ENCODE measurements around the gene CYP1A2. TPM values are rescaled to one million over a fixed set of nuclear protein-coding genes. Genes with fewer than 3 reads are reported as not detected.

CYP1A2 gene
- total and polyA plus RNA-seq, 4 experiments from 2014 or later = not detected

DNA sequence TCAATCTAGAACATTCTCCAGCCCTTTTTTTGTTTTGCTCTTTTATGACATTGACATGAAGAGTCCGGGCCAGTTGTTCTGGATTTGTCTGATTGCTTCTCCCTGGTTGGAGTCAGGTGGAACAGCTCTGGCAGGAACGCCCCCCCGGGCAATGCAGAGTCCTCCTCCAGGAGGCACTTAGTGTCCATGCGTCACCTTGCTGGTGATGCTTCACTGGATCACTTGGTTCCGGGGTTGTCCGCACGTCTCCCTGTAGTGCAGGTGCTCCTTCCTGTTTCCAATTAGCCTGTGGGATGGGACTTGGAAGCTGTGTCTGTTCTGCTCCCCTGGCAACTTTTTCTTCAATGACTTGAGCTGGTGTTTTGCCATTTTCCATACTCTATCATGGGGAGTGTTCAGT is 43.0 kb downstream of the CYP1A2 start:
- Histone ChIP-seq H3K4me3 (ENCODE audit: low read length in 2 of 2) (peak overlapping the region in 1 of 2 donors; percentile 17), H3K4me1 (ENCODE audit: insufficient read depth, low read length) (peaks cover 99% of the 10 kb centered on the region), H3K27me3 (ENCODE audit: insufficient read depth, low read length) (no peaks in the 10 kb centered on the region), H3K36me3 (ENCODE audit: insufficient read depth, low read length) (peaks cover 11% of the 10 kb centered on the region), H3K9me3 (ENCODE audit: control insufficient read depth in 1 of 2, low read length in 2 of 2) (no peaks in the 10 kb centered on the region), H3K27ac (ENCODE audit: low read depth, low read length) (peak overlapping the region; percentile 56)
- no peak for DNase-seq
- Mint-ChIP-seq H3K36me3 (peaks cover 15 to 49% of the 10 kb centered on the region in 2 donors), H3K27ac (peak overlapping the region; percentile 82 to 99 (median 93)), H3K27me3 (no peaks in the 10 kb centered on the region), H3K4me1 (peaks cover 56 to 96% (median 82%) of the 10 kb centered on the region in 4 donors), H3K4me3 (peak overlapping the region in 7 of 8 donors; percentile 70 to 96 (median 75)), H3K9me3 (no peaks in the 10 kb centered on the region)
- ChIA-PET CTCF (ENCODE audit: partially characterized antibody) (interaction anchor here (1.0 to 36.4 kb wide), 6 partner anchors 3 to 174 kb away, joined by 3 to 1908 read pairs (median 46); partner anchors contain the start of genes CSK, LMAN1L and RPP25), POLR2A (ENCODE audit: partially characterized antibody) (interaction anchor here (0.8 to 24.9 kb wide), 4 partner anchors 2 to 110 kb away, joined by 3 to 1342 read pairs (median 694); partner anchors contain the start of gene CSK)
- intact Hi-C loops (cut with micrococcal nuclease) = no loop called here

DNA sequence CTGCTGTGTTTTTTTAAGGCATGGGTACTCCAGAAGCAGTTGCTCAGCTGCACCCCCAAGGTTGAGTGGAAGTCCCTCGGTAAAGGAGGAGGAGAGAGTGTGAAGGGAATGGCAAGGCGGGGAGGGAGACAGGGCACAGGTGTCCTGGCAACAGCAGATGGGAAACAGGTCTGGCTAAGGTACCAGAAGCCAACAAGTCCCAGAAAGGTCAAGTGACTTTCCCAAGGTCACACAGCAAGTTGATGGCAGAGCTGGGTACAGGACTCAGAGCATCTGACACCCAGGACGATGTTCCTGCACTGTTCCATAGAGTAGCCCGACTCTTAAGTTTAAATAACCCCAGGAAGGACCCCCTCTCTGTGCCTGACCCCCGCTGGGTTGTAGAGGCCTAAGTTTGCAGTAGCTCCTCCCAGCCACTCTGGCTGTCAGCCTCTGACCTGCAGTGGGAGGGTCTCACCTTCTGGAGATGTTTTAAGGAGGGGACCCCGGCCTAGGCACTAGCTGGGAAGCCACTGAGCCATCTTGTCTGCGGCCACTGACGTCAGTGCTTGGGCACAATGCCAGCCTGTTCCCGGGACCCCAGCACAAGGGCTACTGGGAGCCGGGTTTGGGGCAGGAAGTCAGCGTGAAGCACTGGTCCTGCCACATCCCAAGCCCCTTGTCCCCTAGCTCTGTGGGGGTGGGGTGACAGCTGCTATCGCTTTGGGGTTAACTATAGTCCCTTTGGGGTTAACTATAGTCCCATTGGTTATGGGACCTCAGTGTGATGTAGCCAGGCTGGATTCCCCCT is 43.8 kb downstream of the CYP1A2 start:
- CTCF ChIA-PET (ENCODE audit: partially characterized antibody) = interaction anchor here (0.8 to 36.4 kb wide), 11 partner anchors 3 to 250 kb away, joined by 3 to 1908 read pairs (median 9); partner anchors contain the start of genes CSK, LMAN1L, RPP25 and ULK3
- H3K4me1 ChIP-seq (ENCODE audit: insufficient read depth, low read length) = peaks cover 99% of the 10 kb centered on the region
- peaks cover 11% of the 10 kb centered on the region for H3K36me3 ChIP-seq (ENCODE audit: insufficient read depth, low read length)
- peaks cover 59 to 94% (median 78%) of the 10 kb centered on the region in 4 donors for H3K4me1 Mint-ChIP-seq
- peaks cover 15 to 50% of the 10 kb centered on the region in 2 donors for H3K36me3 Mint-ChIP-seq
- no peaks in the 10 kb centered on the region for H3K27me3 ChIP-seq (ENCODE audit: insufficient read depth, low read length)
- no peaks in the 10 kb centered on the region for H3K9me3 ChIP-seq (ENCODE audit: control insufficient read depth in 1 of 2, low read length in 2 of 2)
- H3K4me3 ChIP-seq (ENCODE audit: low read length in 2 of 2) = peak overlapping the region in 1 of 2 donors; percentile 17
- DNase-seq = no peak
- peak overlapping the region; percentile 82 to 95 (median 92) for H3K27ac Mint-ChIP-seq
- POLR2A ChIA-PET (ENCODE audit: partially characterized antibody) = interaction anchor here (0.9 to 24.9 kb wide), 10 partner anchors 2 to 177 kb away, joined by 3 to 1342 read pairs (median 5); partner anchors contain the start of genes CLK3, COX5A, CSK and FAM219B
- peak overlapping the region; percentile 56 for H3K27ac ChIP-seq (ENCODE audit: low read depth, low read length)
- intact Hi-C loops (cut with micrococcal nuclease) = loop anchor here (1.0 kb wide), 2 partner anchors 11 to 21 kb away; no protein-coding TSS in a partner anchor
- H3K4me3 Mint-ChIP-seq = peak overlapping the region; percentile 70 to 96 (median 75)
- H3K27me3 Mint-ChIP-seq = no peaks in the 10 kb centered on the region
- no peaks in the 10 kb centered on the region for H3K9me3 Mint-ChIP-seq

DNA sequence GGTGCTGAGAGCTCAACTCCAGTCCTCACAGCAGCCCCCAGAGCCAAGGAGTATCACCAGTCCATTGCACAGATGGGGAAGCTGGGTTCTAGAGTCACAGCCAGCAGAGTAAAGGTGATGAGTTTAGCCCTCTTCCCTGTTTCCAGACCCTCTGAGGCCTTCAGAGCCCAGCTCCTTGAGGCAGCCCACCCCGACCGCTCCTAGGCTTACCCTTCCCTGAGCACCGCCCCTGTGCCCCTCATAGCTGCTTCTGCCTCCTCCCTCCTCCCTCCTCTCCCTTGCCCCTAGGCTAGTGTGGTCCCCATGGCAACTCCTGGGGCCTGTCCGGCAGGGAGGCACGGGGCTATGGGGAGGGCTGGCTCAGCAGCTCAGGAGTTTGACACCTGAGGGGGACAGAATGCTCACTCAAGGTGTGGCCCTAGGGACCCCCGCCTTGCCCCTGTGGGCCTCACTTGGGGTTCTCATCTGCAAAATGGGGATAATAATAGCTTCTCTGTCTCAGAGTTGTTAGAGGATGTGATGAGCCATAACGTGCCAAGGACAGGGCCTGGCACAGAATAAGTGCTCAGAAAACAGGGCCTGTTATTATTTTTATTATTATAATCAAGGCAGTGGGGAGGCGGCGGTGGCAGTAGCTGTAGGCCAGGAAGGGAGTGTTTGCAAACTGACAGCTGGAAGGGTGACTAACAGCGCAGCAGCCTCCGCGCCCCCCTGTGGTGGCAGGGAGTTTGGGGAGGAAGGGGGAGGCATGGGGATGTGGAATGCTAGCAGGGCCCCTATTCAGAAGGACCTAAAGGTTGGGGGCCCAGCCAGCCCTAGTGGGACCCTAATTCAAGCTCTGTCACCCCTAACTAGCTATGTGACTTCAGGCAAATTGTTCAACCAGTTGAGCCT is 44.7 kb downstream of the CYP1A2 start:
- CTCF ChIA-PET (ENCODE audit: partially characterized antibody) = interaction anchor here (0.6 to 36.4 kb wide), 16 partner anchors 2 to 251 kb away, joined by 3 to 1908 read pairs (median 4); partner anchors contain the start of genes CSK, CYP1A1, LMAN1L and ULK3
- no peaks in the 10 kb centered on the region for H3K9me3 ChIP-seq (ENCODE audit: control insufficient read depth in 1 of 2, low read length in 2 of 2)
- H3K4me1 ChIP-seq (ENCODE audit: insufficient read depth, low read length) = peaks cover 99% of the 10 kb centered on the region
- Mint-ChIP-seq H3K9me3 (no peaks in the 10 kb centered on the region), H3K36me3 (peaks cover 18 to 54% of the 10 kb centered on the region in 2 donors), H3K4me3 (peak overlapping the region; percentile 6 to 96 (median 75)), H3K4me1 (peaks cover 61 to 94% (median 77%) of the 10 kb centered on the region in 4 donors), H3K27ac (peak overlapping the region; percentile 80 to 95 (median 90)), H3K27me3 (no peaks in the 10 kb centered on the region)
- intact Hi-C loops (cut with micrococcal nuclease) = loop anchor here (1.0 kb wide), 2 partner anchors 12 to 22 kb away; no protein-coding TSS in a partner anchor
- H3K27ac ChIP-seq (ENCODE audit: low read depth, low read length) = peak overlapping the region; percentile 56
- peak; percentile 70 to 83 (median 75) for DNase-seq
- POLR2A ChIA-PET (ENCODE audit: partially characterized antibody) = interaction anchor here (0.9 to 23.0 kb wide), 14 partner anchors 9 to 659 kb away, joined by 3 to 1342 read pairs (median 4); partner anchors contain the start of genes CLK3, COX5A, CSK and FAM219B
- H3K4me3 ChIP-seq (ENCODE audit: low read length in 2 of 2) = peak overlapping the region; percentile 17 to 24
- no peaks in the 10 kb centered on the region for H3K27me3 ChIP-seq (ENCODE audit: insufficient read depth, low read length)
- peaks cover 17% of the 10 kb centered on the region for H3K36me3 ChIP-seq (ENCODE audit: insufficient read depth, low read length)

DNA sequence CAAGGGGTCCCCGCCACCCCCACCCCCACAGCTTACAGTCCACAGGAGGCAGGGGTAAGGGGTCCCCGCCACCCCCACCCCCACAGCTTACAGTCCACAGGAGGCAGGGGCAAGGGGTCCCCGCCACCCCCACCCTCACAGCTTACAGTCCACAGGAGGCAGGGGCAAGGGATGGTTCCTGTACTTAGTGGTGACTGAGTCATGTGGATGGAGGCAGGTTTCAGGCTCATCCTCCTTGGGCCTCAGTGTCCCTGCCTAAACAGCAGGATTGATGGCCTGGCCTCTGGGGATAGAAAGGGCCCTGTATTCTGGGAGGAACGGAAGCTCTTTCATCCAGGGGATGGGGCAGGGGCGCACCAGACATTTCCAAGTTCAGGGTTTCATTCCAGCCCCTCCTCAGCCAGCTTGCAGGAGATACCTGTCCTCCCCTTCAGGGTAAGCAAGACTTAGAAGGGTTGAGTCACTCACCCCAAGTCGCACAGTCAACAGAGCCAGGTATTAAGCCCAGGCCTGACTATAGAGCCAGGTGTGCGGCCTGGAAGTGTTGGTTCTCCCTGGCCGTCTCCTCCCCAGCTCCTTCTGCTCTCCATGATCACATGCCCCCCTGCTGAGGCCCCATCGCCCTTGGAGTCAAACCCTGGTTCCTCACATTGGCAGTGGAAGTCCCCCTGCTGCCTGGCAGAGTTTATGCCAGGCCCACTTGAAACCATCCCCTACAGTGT is 45.8 kb downstream of the CYP1A2 start:
- peaks cover 18 to 56% of the 10 kb centered on the region in 2 donors for H3K36me3 Mint-ChIP-seq
- H3K4me3 Mint-ChIP-seq = peak overlapping the region in 6 of 8 donors; percentile 58 to 83 (median 73)
- peaks cover 27% of the 10 kb centered on the region for H3K36me3 ChIP-seq (ENCODE audit: insufficient read depth, low read length)
- no peaks in the 10 kb centered on the region for H3K27me3 ChIP-seq (ENCODE audit: insufficient read depth, low read length)
- POLR2A ChIA-PET (ENCODE audit: partially characterized antibody) = interaction anchor here (1.0 to 23.0 kb wide), 9 partner anchors 12 to 658 kb away, joined by 3 to 1342 read pairs (median 4); partner anchors contain the start of genes CSK, FAM219B, RPP25 and SIN3A
- DNase-seq = no peak
- intact Hi-C loops (cut with micrococcal nuclease) = no loop called here
- peak overlapping the region; percentile 56 for H3K27ac ChIP-seq (ENCODE audit: low read depth, low read length)
- H3K4me3 ChIP-seq (ENCODE audit: low read length in 2 of 2) = no peak overlapping the region
- H3K4me1 Mint-ChIP-seq = peaks cover 58 to 94% (median 76%) of the 10 kb centered on the region in 4 donors
- no peaks in the 10 kb centered on the region for H3K27me3 Mint-ChIP-seq
- CTCF ChIA-PET (ENCODE audit: partially characterized antibody) = interaction anchor here (0.5 to 36.4 kb wide), 15 partner anchors 1 to 161 kb away, joined by 3 to 1908 read pairs (median 5); partner anchors contain the start of genes CSK, CYP1A1, LMAN1L and ULK3
- H3K4me1 ChIP-seq (ENCODE audit: insufficient read depth, low read length) = peaks cover 99% of the 10 kb centered on the region
- no peaks in the 10 kb centered on the region for H3K9me3 ChIP-seq (ENCODE audit: control insufficient read depth in 1 of 2, low read length in 2 of 2)
- H3K9me3 Mint-ChIP-seq = no peaks in the 10 kb centered on the region
- H3K27ac Mint-ChIP-seq = peak overlapping the region; percentile 68 to 92 (median 88)

DNA sequence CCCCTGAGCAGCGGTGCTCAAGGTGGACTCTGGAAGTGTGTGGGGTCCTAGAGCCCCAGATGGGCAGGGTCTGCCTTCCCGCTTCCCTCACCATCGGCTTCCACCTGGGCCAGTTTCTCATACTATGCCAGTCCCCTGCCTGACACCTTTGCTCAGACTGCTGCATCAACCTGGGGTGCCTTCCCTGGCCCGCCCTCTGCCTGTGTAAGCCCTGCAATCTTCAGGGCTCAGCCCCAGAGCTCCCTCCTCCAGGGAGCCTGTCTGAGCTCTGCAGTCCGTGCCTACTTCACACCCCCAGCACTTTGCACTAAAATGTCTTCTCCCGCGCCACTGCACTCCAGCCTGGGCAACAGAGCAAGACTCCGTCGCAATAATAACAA is 46.3 kb downstream of the CYP1A2 start:
- Mint-ChIP-seq H3K27ac (peak overlapping the region; percentile 68 to 92 (median 88)), H3K36me3 (peaks cover 19 to 59% of the 10 kb centered on the region in 2 donors), H3K9me3 (no peaks in the 10 kb centered on the region), H3K4me3 (peak overlapping the region in 7 of 8 donors; percentile 49 to 83 (median 73)), H3K27me3 (no peaks in the 10 kb centered on the region), H3K4me1 (peaks cover 58 to 94% (median 76%) of the 10 kb centered on the region in 4 donors)
- POLR2A ChIA-PET (ENCODE audit: partially characterized antibody) = interaction anchor here (1.2 to 23.0 kb wide), 5 partner anchors 11 to 657 kb away, joined by 3 to 1342 read pairs (median 5); partner anchors contain the start of genes CSK, FAM219B and SIN3A
- H3K4me3 ChIP-seq (ENCODE audit: low read length in 2 of 2) = no peak overlapping the region
- peak overlapping the region; percentile 56 for H3K27ac ChIP-seq (ENCODE audit: low read depth, low read length)
- peaks cover 99% of the 10 kb centered on the region for H3K4me1 ChIP-seq (ENCODE audit: insufficient read depth, low read length)
- CTCF ChIA-PET (ENCODE audit: partially characterized antibody) = interaction anchor here (1.2 to 36.4 kb wide), 7 partner anchors 11 to 162 kb away, joined by 3 to 1908 read pairs (median 9); partner anchors contain the start of genes CSK and CYP1A1
- H3K27me3 ChIP-seq (ENCODE audit: insufficient read depth, low read length) = no peaks in the 10 kb centered on the region
- no peaks in the 10 kb centered on the region for H3K9me3 ChIP-seq (ENCODE audit: control insufficient read depth in 1 of 2, low read length in 2 of 2)
- intact Hi-C loops (cut with micrococcal nuclease) = no loop called here
- DNase-seq = no peak
- H3K36me3 ChIP-seq (ENCODE audit: insufficient read depth, low read length) = peaks cover 33% of the 10 kb centered on the region

Measured in CD4-positive, alpha-beta memory T cell (primary cell).